HL-60 (cell line): ENCODE data around the gene DNAH6.

Source experiments
- DNase-seq, 2 experiments: peaks; one replicate each; pipeline ENCODE4 v3.0.0-alpha.2; 2010 to 2020; ENCODE audit warnings: low read depth in 1 of 2, low spot score in 1 of 2
- H3K27ac ChIP-seq: fragments of 250-450 bp; sonication (Bioruptor Pico); replicated peaks from 2 replicates; pipeline ENCODE4 v1.5.1; 2020; ENCODE audit warnings: mild to moderate bottlenecking, moderate library complexity
- H3K27me3 ChIP-seq: fragments of 250-450 bp; sonication (Bioruptor Pico); 2 replicates; pipeline ENCODE4 v1.5.1; 2021; ENCODE audit warnings: mild to moderate bottlenecking, moderate library complexity; ENCODE audit not compliant: insufficient read depth, poor library complexity, severe bottlenecking
- H3K4me3 ChIP-seq: replicated peaks from 2 replicates; pipeline ENCODE4 v1.5.1; 2011; ENCODE audit warnings: mild to moderate bottlenecking, control low read depth, low read length; ENCODE audit not compliant: insufficient read depth
- CTCF ChIP-seq: IDR thresholded peaks from one replicate; pipeline ENCODE4 v1.5.1; 2011; ENCODE audit warnings: low read length, control low read depth, inconsistent platforms; ENCODE audit not compliant: insufficient read depth
- GABPA ChIP-seq: IDR thresholded peaks from 2 replicates; pipeline ENCODE4 v1.6.1; 2012; ENCODE audit warnings: low read depth
- POLR2AphosphoS5 ChIP-seq: IDR thresholded peaks from 2 replicates; pipeline ENCODE4 v1.6.1; 2012; ENCODE audit warnings: low read depth
- REST ChIP-seq: IDR thresholded peaks from 2 replicates; pipeline ENCODE4 v1.6.1; 2012; ENCODE audit warnings: low read depth; ENCODE audit not compliant: insufficient replicate concordance
- SPI1 ChIP-seq: IDR thresholded peaks from 2 replicates; pipeline ENCODE4 v1.6.1; 2012; ENCODE audit warnings: low read depth, mild to moderate bottlenecking, borderline replicate concordance

DNAH6 gene

GRCh38 chr2:84833481-84834150, 317.3 kb downstream of the DNAH6 start:
- Histone ChIP-seq H3K27ac (peak overlapping the region; percentile 58), H3K4me3 (no peak overlapping the region), H3K27me3 (no peaks in the 10 kb centered on the region)
- TF ChIP-seq POLR2AphosphoS5 (no peak), CTCF (no peak), GABPA (no peak), SPI1 (no peak), REST (no peak)
- DNase-seq, result no peak

GRCh38 chr2:84836215-84836614, 319.9 kb downstream of the DNAH6 start:
- Histone ChIP-seq H3K27ac (no peak overlapping the region), H3K27me3 (no peaks in the 10 kb centered on the region), H3K4me3 (no peak overlapping the region)
- no peak for TF ChIP-seq POLR2AphosphoS5
- TF ChIP-seq REST, result no peak
- TF ChIP-seq SPI1, result no peak
- no peak for TF ChIP-seq GABPA
- no peak for TF ChIP-seq CTCF
- no peak for DNase-seq

- Histone ChIP-seq H3K27ac (no peak overlapping the region), H3K27me3 (no peaks in the 10 kb centered on the region), H3K4me3 (no peak overlapping the region)
- no peak for TF ChIP-seq SPI1
- no peak for TF ChIP-seq REST
- no peak for DNase-seq
Measured at GRCh38 chr2:84838434-84839145, 322.3 kb downstream of the DNAH6 start.
